SK-N-SH treated with all-trans-retinoic acid at 6 μM for 48 hours (cell line): ENCODE results near the gene EIF2D.

Experiments used
- ARNTL ChIP-seq: fragments of 450-650 bp; formaldehyde crosslinking; IDR thresholded peaks from 2 replicates; pipeline ENCODE4 v1.5.0; 2020; ENCODE audit warnings: low read depth, mild to moderate bottlenecking, moderate library complexity, borderline replicate concordance
- BACH2 ChIP-seq: fragments of 250-450 bp; sonication (Bioruptor Pico); IDR thresholded peaks from 2 replicates; pipeline ENCODE4 v1.9.0; 2021; ENCODE audit warnings: mild to moderate bottlenecking, borderline replicate concordance
- CSRNP3 ChIP-seq: fragments of 250-450 bp; sonication (Bioruptor Pico); IDR thresholded peaks from 2 replicates; pipeline ENCODE4 v1.5.1; 2021; ENCODE audit warnings: mild to moderate bottlenecking, moderate library complexity
- GLIS3 ChIP-seq: fragments of 250-450 bp; sonication (Bioruptor Pico); IDR thresholded peaks from 2 replicates; pipeline ENCODE4 v1.5.0; 2020; ENCODE audit warnings: mild to moderate bottlenecking, moderate library complexity
- PATZ1 ChIP-seq: fragments of 250-450 bp; sonication (Bioruptor Pico); IDR thresholded peaks from 2 replicates; pipeline ENCODE4 v1.8.0; 2020; ENCODE audit warnings: mild to moderate bottlenecking, moderate library complexity, borderline replicate concordance
- RARB ChIP-seq: fragments of 250-450 bp; sonication (Bioruptor Pico); IDR thresholded peaks from 2 replicates; pipeline ENCODE4 v1.8.0; 2021; ENCODE audit warnings: mild to moderate bottlenecking, moderate library complexity
- ZFP3 ChIP-seq: fragments of 250-450 bp; sonication (Bioruptor Pico); IDR thresholded peaks from 2 replicates; pipeline ENCODE4 v1.5.0; 2020; ENCODE audit warnings: mild to moderate bottlenecking, moderate library complexity
- ZFP30 ChIP-seq: fragments of 450-650 bp; formaldehyde crosslinking; IDR thresholded peaks from 2 replicates; pipeline ENCODE4 v1.5.0; 2022; ENCODE audit warnings: mild to moderate bottlenecking, moderate library complexity
- ZNF565 ChIP-seq: fragments of 450-650 bp; formaldehyde crosslinking; conservative IDR thresholded peaks from 2 replicates; pipeline ENCODE4 v1.5.0; 2020; ENCODE audit warnings: low read depth, mild to moderate bottlenecking, moderate library complexity
- ZNF70 ChIP-seq: fragments of 450-650 bp; formaldehyde crosslinking; IDR thresholded peaks from 2 replicates; pipeline ENCODE4 v1.5.0; 2020; ENCODE audit warnings: mild to moderate bottlenecking, moderate library complexity
- ZNF8 ChIP-seq: fragments of 450-650 bp; formaldehyde crosslinking; IDR thresholded peaks from 2 replicates; pipeline ENCODE4 v1.5.0; 2020; ENCODE audit warnings: mild to moderate bottlenecking, moderate library complexity
- TF ChIP-seq, protein P1 (sequence below): fragments of 250-450 bp; sonication (Bioruptor Pico); IDR thresholded peaks from 2 replicates; pipeline ENCODE4 v1.8.0; 2021; ENCODE audit warnings: low read depth, mild to moderate bottlenecking, moderate library complexity, borderline replicate concordance
- TF ChIP-seq, protein P2 (sequence below): fragments of 250-450 bp; sonication (Bioruptor Pico); IDR thresholded peaks from 2 replicates; pipeline ENCODE4 v1.5.1; 2020; ENCODE audit warnings: low read depth, mild to moderate bottlenecking, moderate library complexity

DNA sequence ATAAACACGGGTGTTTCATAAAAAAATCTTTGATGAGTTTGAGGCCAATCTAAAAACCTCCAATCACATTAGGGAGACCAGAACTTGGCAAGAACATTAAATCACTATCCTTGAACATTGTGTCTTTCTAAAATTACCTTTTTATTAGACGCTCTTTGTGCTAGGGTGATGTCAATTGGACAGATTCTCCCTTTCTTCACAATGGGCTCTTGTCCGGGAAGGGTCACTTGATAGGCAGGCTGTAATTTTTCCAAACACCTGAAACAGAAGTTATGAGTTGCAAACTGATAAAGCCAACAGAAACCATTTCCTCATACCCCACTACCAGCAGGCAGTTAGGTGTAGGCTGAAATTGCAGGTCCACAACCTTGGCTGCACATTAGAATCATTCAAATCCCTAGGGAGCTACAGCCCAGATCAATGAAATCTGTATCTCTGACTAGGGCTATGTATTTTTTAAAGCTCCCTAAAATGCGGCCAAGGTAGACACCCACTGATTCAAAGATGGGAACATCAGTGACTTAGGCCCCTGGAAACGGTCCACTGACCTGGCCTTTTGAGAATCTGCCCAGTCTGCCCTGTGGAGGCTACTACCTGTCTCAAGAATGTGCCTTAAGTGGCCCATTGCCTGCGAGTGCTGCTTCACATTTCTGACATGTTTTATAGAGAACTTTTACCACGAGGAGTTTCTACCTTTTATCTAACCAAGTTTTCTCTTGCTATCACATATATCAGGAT lies 16.5 kb downstream of the EIF2D start:
- TF ChIP-seq CSRNP3 (CRISPR knock-in tag) (no peak), ZNF565 (CRISPR knock-in tag) (no peak), PATZ1 (CRISPR knock-in tag) (no peak), ARNTL (no peak), ZFP3 (CRISPR knock-in tag) (no peak), GLIS3 (CRISPR knock-in tag) (no peak), BACH2 (no peak), RARB (CRISPR knock-in tag) (no peak), ZNF70 (CRISPR knock-in tag) (no peak), ZNF8 (CRISPR knock-in tag) (no peak), ZFP30 (CRISPR knock-in tag) (no peak)
- TF ChIP-seq, protein P1, sequence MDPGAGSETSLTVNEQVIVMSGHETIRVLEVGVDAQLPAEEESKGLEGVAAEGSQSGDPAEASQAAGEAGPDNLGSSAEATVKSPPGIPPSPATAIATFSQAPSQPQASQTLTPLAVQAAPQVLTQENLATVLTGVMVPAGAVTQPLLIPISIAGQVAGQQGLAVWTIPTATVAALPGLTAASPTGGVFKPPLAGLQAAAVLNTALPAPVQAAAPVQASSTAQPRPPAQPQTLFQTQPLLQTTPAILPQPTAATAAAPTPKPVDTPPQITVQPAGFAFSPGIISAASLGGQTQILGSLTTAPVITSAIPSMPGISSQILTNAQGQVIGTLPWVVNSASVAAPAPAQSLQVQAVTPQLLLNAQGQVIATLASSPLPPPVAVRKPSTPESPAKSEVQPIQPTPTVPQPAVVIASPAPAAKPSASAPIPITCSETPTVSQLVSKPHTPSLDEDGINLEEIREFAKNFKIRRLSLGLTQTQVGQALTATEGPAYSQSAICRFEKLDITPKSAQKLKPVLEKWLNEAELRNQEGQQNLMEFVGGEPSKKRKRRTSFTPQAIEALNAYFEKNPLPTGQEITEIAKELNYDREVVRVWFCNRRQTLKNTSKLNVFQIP (CRISPR knock-in tag) = no peak
- TF ChIP-seq, protein P2, sequence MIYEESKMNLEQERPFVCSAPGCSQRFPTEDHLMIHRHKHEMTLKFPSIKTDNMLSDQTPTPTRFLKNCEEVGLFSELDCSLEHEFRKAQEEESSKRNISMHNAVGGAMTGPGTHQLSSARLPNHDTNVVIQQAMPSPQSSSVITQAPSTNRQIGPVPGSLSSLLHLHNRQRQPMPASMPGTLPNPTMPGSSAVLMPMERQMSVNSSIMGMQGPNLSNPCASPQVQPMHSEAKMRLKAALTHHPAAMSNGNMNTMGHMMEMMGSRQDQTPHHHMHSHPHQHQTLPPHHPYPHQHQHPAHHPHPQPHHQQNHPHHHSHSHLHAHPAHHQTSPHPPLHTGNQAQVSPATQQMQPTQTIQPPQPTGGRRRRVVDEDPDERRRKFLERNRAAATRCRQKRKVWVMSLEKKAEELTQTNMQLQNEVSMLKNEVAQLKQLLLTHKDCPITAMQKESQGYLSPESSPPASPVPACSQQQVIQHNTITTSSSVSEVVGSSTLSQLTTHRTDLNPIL = no peak
